ENCODE data around the gene FBLN1. TPM values are rescaled to one million over a fixed set of nuclear protein-coding genes. Genes with fewer than 3 reads are reported as not detected.

The FBLN1 gene
- total and polyA plus RNA-seq, 2 donors (not counting 1 experiment from before 2014, with no cell fraction given), result not detected

DNA sequence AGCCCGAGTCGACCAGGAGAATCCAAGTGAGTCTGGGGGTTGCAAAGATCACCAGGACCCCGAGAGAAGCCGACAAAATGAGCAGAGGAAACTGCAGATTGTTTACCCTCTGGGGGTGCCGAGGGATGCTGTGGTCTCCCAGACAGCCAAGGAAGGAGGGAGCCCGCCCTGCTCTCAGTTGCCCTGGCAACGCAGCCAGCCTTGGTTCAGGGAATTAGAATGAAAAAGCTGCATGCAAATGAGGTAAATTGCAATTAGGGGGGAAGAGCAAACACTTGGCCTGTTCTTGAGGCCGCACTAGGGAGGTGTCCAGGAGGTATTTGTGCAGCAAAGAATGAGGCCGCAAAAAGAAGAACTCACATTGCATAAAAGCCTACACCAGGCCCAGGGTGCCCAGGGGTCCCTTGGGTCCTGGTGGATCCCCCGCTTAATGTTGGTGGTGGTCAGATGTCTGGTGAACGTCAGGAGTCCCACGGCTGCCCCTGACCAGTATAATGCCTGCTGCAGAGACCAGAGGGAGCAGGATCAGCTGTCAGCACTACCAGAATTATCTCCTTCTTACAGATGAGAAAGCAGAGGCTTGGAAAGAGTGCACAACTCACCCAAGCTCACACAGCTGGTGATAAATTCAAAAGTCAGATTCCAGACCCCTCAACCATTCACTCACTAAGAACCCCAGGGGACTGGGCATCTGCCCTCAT, 128.6 kb downstream of the FBLN1 start:
- Histone ChIP-seq H3K9me3 (ENCODE audit: control extremely low read depth in 1 of 3, control insufficient read depth in 2 of 3, insufficient read depth in 1 of 3, low read length in 2 of 3) (no peaks in the 10 kb centered on the region), H3K4me3 (ENCODE audit: control extremely low read depth in 1 of 5, extremely low read depth in 1 of 5, insufficient read depth in 1 of 5, low read depth in 2 of 5, low read length in 4 of 5) (no peak overlapping the region), H3K27me3 (replicated peaks in 1 of 4; ENCODE audit: control extremely low read depth in 1 of 4, control insufficient read depth in 3 of 4, insufficient read depth in 4 of 4, low read length in 3 of 4) (peaks cover 0 to 30% (median 4%) of the 10 kb centered on the region in 4 experiments), H3K4me1 (ENCODE audit: control insufficient read depth in 2 of 2, insufficient read depth in 2 of 2, low read length in 2 of 2) (no peaks in the 10 kb centered on the region), H3K4me2 (replicated peaks; ENCODE audit: low read depth, low read length, poor library complexity, severe bottlenecking) (no peak overlapping the region), H3K9ac (ENCODE audit: low read length) (no peak overlapping the region), H3K79me2 (ENCODE audit: control insufficient read depth, insufficient read depth, low read length) (no peaks in the 10 kb centered on the region), H2AFZ (ENCODE audit: insufficient read depth, low read depth, low read length, poor library complexity, severe bottlenecking) (no peak overlapping the region), H3K27ac (ENCODE audit: low read length in 2 of 2) (no peak overlapping the region), H4K20me1 (ENCODE audit: control insufficient read depth, insufficient read depth, low read length, poor library complexity, severe bottlenecking) (no peaks in the 10 kb centered on the region), H3K36me3 (replicated peaks in 1 of 2; ENCODE audit: control extremely low read depth in 1 of 2, control insufficient read depth in 1 of 2, extremely low read depth in 1 of 2, insufficient read depth in 2 of 2, low read length in 1 of 2) (no peaks in the 10 kb centered on the region)
- Mint-ChIP-seq H3K27me3 (peaks cover 51% of the 10 kb centered on the region), H3K9me3 (ENCODE audit: insufficient read depth) (no peaks in the 10 kb centered on the region), H3K4me3 (no peak overlapping the region), H3K27ac (no peak overlapping the region), H3K4me1 (no peaks in the 10 kb centered on the region)
- TF ChIP-seq EZH2 (IDR thresholded peaks at IDR 0.05; ENCODE audit: borderline replicate concordance, insufficient read depth, low read depth, low read length, poor library complexity, severe bottlenecking), result no peak
- no peak for ATAC-seq (ENCODE audit: low read depth)
- DNase-seq, result no peak
- POLR2A ChIA-PET, result no interaction called here
- intact Hi-C loops (cut with micrococcal nuclease), result no loop called here
- CTCF ChIA-PET, result interaction anchor here (1.5 kb wide), 1 partner anchor 14 kb away, joined by 4 read pairs; no protein-coding TSS in a partner anchor
- WGBS (ENCODE audit: insufficient coverage), result 54% methylated on average over 9 of the region's 12 CpGs

DNA sequence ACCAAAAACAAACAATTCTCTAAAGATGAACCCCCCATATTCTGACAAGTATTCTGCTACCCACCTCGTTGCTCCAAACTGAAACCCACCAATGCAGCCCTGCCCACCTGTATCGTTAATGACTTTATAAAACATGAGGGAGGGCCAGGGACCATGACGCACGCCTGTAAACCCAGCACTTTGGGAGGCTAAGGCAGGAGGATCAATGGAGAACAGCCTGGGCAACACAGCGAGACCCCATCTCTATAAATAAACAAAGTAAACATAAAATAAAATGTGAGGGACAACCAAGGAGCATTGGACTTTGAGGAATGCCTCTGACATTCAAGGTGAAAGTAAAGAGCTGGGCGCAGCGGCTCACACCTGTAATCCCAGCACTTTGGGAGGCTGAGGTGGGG, 129.2 kb downstream of the FBLN1 start:
- no peaks in the 10 kb centered on the region for H3K9me3 Mint-ChIP-seq (ENCODE audit: insufficient read depth)
- H3K27me3 Mint-ChIP-seq, result peaks cover 54% of the 10 kb centered on the region
- H3K27ac ChIP-seq (ENCODE audit: low read length in 2 of 2), result no peak overlapping the region
- no peaks in the 10 kb centered on the region for H3K79me2 ChIP-seq (ENCODE audit: control insufficient read depth, insufficient read depth, low read length)
- ChIA-PET CTCF (interaction anchor here (1.5 kb wide), 1 partner anchor 13 kb away, joined by 4 read pairs; no protein-coding TSS in a partner anchor), POLR2A (no interaction called here)
- no peaks in the 10 kb centered on the region for H3K4me1 ChIP-seq (ENCODE audit: control insufficient read depth in 2 of 2, insufficient read depth in 2 of 2, low read length in 2 of 2)
- ATAC-seq (ENCODE audit: low read depth) (no peak), DNase-seq (no peak)
- peaks cover 0 to 30% (median 4%) of the 10 kb centered on the region in 4 experiments for H3K27me3 ChIP-seq (replicated peaks in 1 of 4; ENCODE audit: control extremely low read depth in 1 of 4, control insufficient read depth in 3 of 4, insufficient read depth in 4 of 4, low read length in 3 of 4)
- no peak overlapping the region for H3K27ac Mint-ChIP-seq
- no peak overlapping the region for H2AFZ ChIP-seq (ENCODE audit: insufficient read depth, low read depth, low read length, poor library complexity, severe bottlenecking)
- H3K4me3 Mint-ChIP-seq, result no peak overlapping the region
- no peak overlapping the region for H3K4me3 ChIP-seq (ENCODE audit: control extremely low read depth in 1 of 5, extremely low read depth in 1 of 5, insufficient read depth in 1 of 5, low read depth in 2 of 5, low read length in 4 of 5)
- no peaks in the 10 kb centered on the region for H3K4me1 Mint-ChIP-seq
- H4K20me1 ChIP-seq (ENCODE audit: control insufficient read depth, insufficient read depth, low read length, poor library complexity, severe bottlenecking), result no peaks in the 10 kb centered on the region
- H3K4me2 ChIP-seq (replicated peaks; ENCODE audit: low read depth, low read length, poor library complexity, severe bottlenecking), result no peak overlapping the region
- intact Hi-C loops (cut with micrococcal nuclease), result no loop called here
- H3K9ac ChIP-seq (ENCODE audit: low read length), result no peak overlapping the region
- no peaks in the 10 kb centered on the region for H3K36me3 ChIP-seq (replicated peaks in 1 of 2; ENCODE audit: control extremely low read depth in 1 of 2, control insufficient read depth in 1 of 2, extremely low read depth in 1 of 2, insufficient read depth in 2 of 2, low read length in 1 of 2)
- H3K9me3 ChIP-seq (ENCODE audit: control extremely low read depth in 1 of 3, control insufficient read depth in 2 of 3, insufficient read depth in 1 of 3, low read length in 2 of 3), result no peaks in the 10 kb centered on the region
- WGBS (ENCODE audit: insufficient coverage), result 94% methylated on average over 2 of the region's 7 CpGs
- TF ChIP-seq EZH2 (IDR thresholded peaks at IDR 0.05; ENCODE audit: borderline replicate concordance, insufficient read depth, low read depth, low read length, poor library complexity, severe bottlenecking), result no peak
- TF ChIP-seq, protein P1, sequence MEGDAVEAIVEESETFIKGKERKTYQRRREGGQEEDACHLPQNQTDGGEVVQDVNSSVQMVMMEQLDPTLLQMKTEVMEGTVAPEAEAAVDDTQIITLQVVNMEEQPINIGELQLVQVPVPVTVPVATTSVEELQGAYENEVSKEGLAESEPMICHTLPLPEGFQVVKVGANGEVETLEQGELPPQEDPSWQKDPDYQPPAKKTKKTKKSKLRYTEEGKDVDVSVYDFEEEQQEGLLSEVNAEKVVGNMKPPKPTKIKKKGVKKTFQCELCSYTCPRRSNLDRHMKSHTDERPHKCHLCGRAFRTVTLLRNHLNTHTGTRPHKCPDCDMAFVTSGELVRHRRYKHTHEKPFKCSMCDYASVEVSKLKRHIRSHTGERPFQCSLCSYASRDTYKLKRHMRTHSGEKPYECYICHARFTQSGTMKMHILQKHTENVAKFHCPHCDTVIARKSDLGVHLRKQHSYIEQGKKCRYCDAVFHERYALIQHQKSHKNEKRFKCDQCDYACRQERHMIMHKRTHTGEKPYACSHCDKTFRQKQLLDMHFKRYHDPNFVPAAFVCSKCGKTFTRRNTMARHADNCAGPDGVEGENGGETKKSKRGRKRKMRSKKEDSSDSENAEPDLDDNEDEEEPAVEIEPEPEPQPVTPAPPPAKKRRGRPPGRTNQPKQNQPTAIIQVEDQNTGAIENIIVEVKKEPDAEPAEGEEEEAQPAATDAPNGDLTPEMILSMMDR (IDR thresholded peaks at IDR 0.05), result no peak

All from B cell (primary cell).